HG02588 (cell line): Measurements from ENCODE around the gene OSBPL9.
"Not testable (repeated sequence)": the region's sequence is repeated elsewhere in the genome, so short reads cannot be mapped to it uniquely, and the experiment has no call there.

Experiments used
- ATAC-seq: cut with Tn5 transposase; IDR thresholded peaks from one replicate; pipeline ENCODE4 v1.9.1; 2021; ENCODE audit warnings: mild to moderate bottlenecking, moderate library complexity; ENCODE audit not compliant: unreplicated experiment

The OSBPL9 gene

GRCh38 chr1:51605961-51606723, 10.8 kb upstream of the OSBPL9 start:
- no peak for ATAC-seq

- no peak for ATAC-seq
Observed at GRCh38 chr1:51607681-51608095, 9.2 kb upstream of the OSBPL9 start.

GRCh38 chr1:51610104-51610503, 6.8 kb upstream of the OSBPL9 start:
- ATAC-seq, result not testable (repeated sequence)

GRCh38 chr1:51610637-51611036, 6.3 kb upstream of the OSBPL9 start:
- ATAC-seq, result no peak

- no peak for ATAC-seq
Observed at GRCh38 chr1:51612447-51612961, 4.4 kb upstream of the OSBPL9 start.

- no peak for ATAC-seq
Observed at GRCh38 chr1:51615780-51616291, 1.1 kb upstream of the OSBPL9 start.

- ATAC-seq, result no peak
Observed at GRCh38 chr1:51616490-51616889, 402 bp upstream of the OSBPL9 start.

- no peak for ATAC-seq
Observed at GRCh38 chr1:51618715-51619114, 1.8 kb downstream of the OSBPL9 start.

GRCh38 chr1:51620470-51620869, 3.6 kb downstream of the OSBPL9 start:
- no peak for ATAC-seq

- ATAC-seq, result no peak
Observed at GRCh38 chr1:51621161-51621560, 4.3 kb downstream of the OSBPL9 start.

GRCh38 chr1:51621841-51622454, 5.1 kb downstream of the OSBPL9 start:
- ATAC-seq, result no peak

- no peak for ATAC-seq
Observed at GRCh38 chr1:51622455-51622913, 5.6 kb downstream of the OSBPL9 start.

- ATAC-seq, result no peak
Observed at GRCh38 chr1:51623025-51623424, 6.1 kb downstream of the OSBPL9 start.

GRCh38 chr1:51623450-51623849, 6.6 kb downstream of the OSBPL9 start:
- no peak for ATAC-seq

GRCh38 chr1:51624855-51625254, 8.0 kb downstream of the OSBPL9 start:
- ATAC-seq, result no peak

GRCh38 chr1:51627672-51628071, 10.8 kb downstream of the OSBPL9 start:
- no peak for ATAC-seq

- no peak for ATAC-seq
Observed at GRCh38 chr1:51628715-51629590, 12.1 kb downstream of the OSBPL9 start.

GRCh38 chr1:51629918-51630317, 13.0 kb downstream of the OSBPL9 start:
- ATAC-seq, result no peak

GRCh38 chr1:51630393-51630792, 13.5 kb downstream of the OSBPL9 start:
- no peak for ATAC-seq

- no peak for ATAC-seq
Observed at GRCh38 chr1:51630922-51631321, 14.0 kb downstream of the OSBPL9 start.

- no peak for ATAC-seq
Observed at GRCh38 chr1:51631747-51632146, 14.9 kb downstream of the OSBPL9 start.
